Activated naive CD8-positive, alpha-beta T cell treated with anti-CD3 and anti-CD28 coated beads, Interleukin-2, amount 50 U/mL, for 16 hours (primary cell): ENCODE results near the gene KPNA5.
"Not testable (repeated sequence)": the region's sequence is repeated elsewhere in the genome, so short reads cannot be mapped to it uniquely, and the experiment has no call there.

Experiments used
- DNase-seq: peaks from one replicate; pipeline ENCODE4 v3.0.0-alpha.2; 2020; ENCODE audit warnings: low read depth, low spot score

KPNA5 gene

GRCh38 chr6:116680880-116681672, at the start of gene KPNA5:
KPNA5 (plus strand) TSS chr6:116681211; CDS start chr6:116681335, 124 bp downstream.
- peak; percentile 86 for DNase-seq

GRCh38 chr6:116631379-116631990, 49.5 kb upstream of the KPNA5 start:
- DNase-seq = no peak

- no peak for DNase-seq
These were observed 47.3 kb upstream of the KPNA5 start for GRCh38 chr6:116633685-116634084.

- no peak for DNase-seq
These were observed 32.9 kb upstream of the KPNA5 start for GRCh38 chr6:116648156-116648555.

- no peak for DNase-seq
These were observed 31.9 kb upstream of the KPNA5 start for GRCh38 chr6:116649129-116649528.

- DNase-seq = no peak
These were observed 29.1 kb upstream of the KPNA5 start for GRCh38 chr6:116651916-116652315.

GRCh38 chr6:116661594-116661993, 19.4 kb upstream of the KPNA5 start:
- no peak for DNase-seq

GRCh38 chr6:116662202-116662601, 18.8 kb upstream of the KPNA5 start:
- DNase-seq = no peak

GRCh38 chr6:116663308-116663707, 17.7 kb upstream of the KPNA5 start:
- DNase-seq = no peak

- not testable (repeated sequence) for DNase-seq
These were observed 16.8 kb upstream of the KPNA5 start for GRCh38 chr6:116664169-116664568.

- no peak for DNase-seq
These were observed 15.5 kb upstream of the KPNA5 start for GRCh38 chr6:116665464-116665863.

GRCh38 chr6:116666869-116667268, 14.1 kb upstream of the KPNA5 start:
- no peak for DNase-seq

- DNase-seq = no peak
These were observed 13.4 kb upstream of the KPNA5 start for GRCh38 chr6:116667623-116668022.

GRCh38 chr6:116672306-116672705, 8.7 kb upstream of the KPNA5 start:
- DNase-seq = no peak

GRCh38 chr6:116676021-116676420, 5.0 kb upstream of the KPNA5 start:
- no peak for DNase-seq

- DNase-seq = no peak
These were observed 1.3 kb downstream of the KPNA5 start for GRCh38 chr6:116682334-116682712.

GRCh38 chr6:116685437-116685993, 4.5 kb downstream of the KPNA5 start:
- DNase-seq = no peak

GRCh38 chr6:116686475-116687101, 5.6 kb downstream of the KPNA5 start:
- not testable (repeated sequence) for DNase-seq

GRCh38 chr6:116691154-116691553, 10.1 kb downstream of the KPNA5 start:
- no peak for DNase-seq

- DNase-seq = not testable (repeated sequence)
These were observed 11.9 kb downstream of the KPNA5 start for GRCh38 chr6:116692873-116693272.

GRCh38 chr6:116693275-116693674, 12.3 kb downstream of the KPNA5 start:
- not testable (repeated sequence) for DNase-seq

- DNase-seq = no peak
These were observed 14.4 kb downstream of the KPNA5 start for GRCh38 chr6:116695401-116695800.
